ENCODE results near the gene CUEDC1. TPM values are rescaled to one million over a fixed set of nuclear protein-coding genes. Genes with fewer than 3 reads are reported as not detected.

CUEDC1 gene
- total and polyA plus RNA-seq, 2 of the 13 experiments (the other 11 are each of a cell fraction or from before 2014, with no cell fraction given), result 7.4 to 12.9 TPM

GRCh38 chr17:57849874-57850754, 105.1 kb downstream of the CUEDC1 start, which contains the start of gene MRPS23 (continued):
- peak; percentile 86 for TF ChIP-seq SOX5 (CRISPR knock-in tag; IDR thresholded peaks at IDR 0.05; ENCODE audit: borderline replicate concordance)
- TF ChIP-seq NFIC (IDR thresholded peaks at IDR 0.05; ENCODE audit: low read length), result no peak
- TF ChIP-seq ZFY (CRISPR knock-in tag; IDR thresholded peaks at IDR 0.05), result peak; percentile 97
- TF ChIP-seq SMARCC2 (IDR thresholded peaks at IDR 0.05), result 0 out of 2 replicates have a peak, but pooled peaks have one; percentile 38
- TF ChIP-seq HMG20B (CRISPR knock-in tag; conservative IDR thresholded peaks at IDR 0.05), result peak; percentile 89
- no peak for TF ChIP-seq RAD51 (IDR thresholded peaks at IDR 0.05; ENCODE audit: borderline replicate concordance)
- no peak for TF ChIP-seq SCMH1 (CRISPR knock-in tag; IDR thresholded peaks at IDR 0.05; ENCODE audit: borderline replicate concordance)
- peak; percentile 94 for TF ChIP-seq ZNF234 (CRISPR knock-in tag; conservative IDR thresholded peaks at IDR 0.05)
- TF ChIP-seq TBX3 (IDR thresholded peaks at IDR 0.05; ENCODE audit: borderline replicate concordance), result peak; percentile 64; the same call in 1 of the 2 replicates
- TF ChIP-seq ZNF503 (CRISPR knock-in tag; IDR thresholded peaks at IDR 0.05), result peak; percentile 79; the same call in 1 of the 2 replicates
- peak; percentile 92; the same call in 1 of the 2 replicates for TF ChIP-seq ZBTB38 (CRISPR knock-in tag; IDR thresholded peaks at IDR 0.05)
- peak; percentile 99 for TF ChIP-seq SMAD3 (CRISPR knock-in tag; IDR thresholded peaks at IDR 0.05)
- TF ChIP-seq ARNT2 (CRISPR knock-in tag; IDR thresholded peaks at IDR 0.05; ENCODE audit: low read depth), result peak; percentile 97
- peak; percentile 98 for TF ChIP-seq ZHX1 (CRISPR knock-in tag; IDR thresholded peaks at IDR 0.05; ENCODE audit: low read depth)
- TF ChIP-seq THAP7 (CRISPR knock-in tag; IDR thresholded peaks at IDR 0.05), result no peak; the same call in 1 of the 2 replicates
- TF ChIP-seq ZFAT (CRISPR knock-in tag; conservative IDR thresholded peaks at IDR 0.05), result no peak
- TF ChIP-seq ZNF589 (CRISPR knock-in tag; conservative IDR thresholded peaks at IDR 0.05), result peak; percentile 99
- TF ChIP-seq ZNF543 (CRISPR knock-in tag; IDR thresholded peaks at IDR 0.05), result peak; percentile 88
- peak; percentile 89 for TF ChIP-seq ZMAT3 (CRISPR knock-in tag; conservative IDR thresholded peaks at IDR 0.05)
- TF ChIP-seq NR2F1 (CRISPR knock-in tag; IDR thresholded peaks at IDR 0.05), result 0 out of 4 replicates have a peak, but pooled peaks of 1 of the 2 experiments have one; percentile 5
- no peak for TF ChIP-seq ZNF549 (CRISPR knock-in tag; IDR thresholded peaks at IDR 0.05)
- TF ChIP-seq NCOA1 (CRISPR knock-in tag; IDR thresholded peaks at IDR 0.05), result peak; percentile 54; the same call in 1 of the 2 replicates

All from HepG2 (cell line).